HepG2 (cell line): ENCODE measurements around the gene CD180. TPM values are rescaled to one million over a fixed set of nuclear protein-coding genes. Genes with fewer than 3 reads are reported as not detected.
A peak's percentile ranks its signal among the peaks of the same experiment; 100 is the strongest.

Experiments
- ATAC-seq: fragments of 200-7000 bp; cut with Tn5 transposase; 3 replicates; pipeline ENCODE4 v1.9.1; 2020; ENCODE audit warnings: mild to moderate bottlenecking, moderate library complexity
- BruUV-seq: library from RNA; stranded (reverse); fragments of 400-500 nt; replicated peaks from 2 replicates; lab custom pipeline; 2021; lab: Mats Ljungman, UMichigan
- CTCF ChIA-PET: fragments of 300-600 bp; formaldehyde crosslinking; extraction: SDS; loops from one replicate; lab custom pipeline; 2021; ENCODE audit warnings: low total read pairs, inconsistent platforms, low intra/inter-chr PET ratio; lab: Yijun Ruan, JAX
- POLR2A ChIA-PET: fragments of 350-600 bp; sonication (Branson Sonifier 250); formaldehyde crosslinking; loops from one replicate; lab custom pipeline; 2020; ENCODE audit warnings: antibody characterized with exemption, inconsistent platforms; lab: Yijun Ruan, JAX
- DNase-seq: peaks from one replicate; pipeline ENCODE4 v3.0.0-alpha.2; 2015; ENCODE audit warnings: low spot score
- FAIRE-seq: peaks from 3 replicates; lab custom pipeline; 2011; peaks lifted over from hg19 to GRCh38; lab: Jason Lieb, UNC
- H2AFZ ChIP-seq: one replicate; pipeline ENCODE4 v1.6.1; 2011; ENCODE audit warnings: low read length, inconsistent platforms
- H3K27ac ChIP-seq: fragments of 300-600 bp; 3 replicates; pipeline ENCODE4 v1.8.0; 2011; ENCODE audit warnings: mixed run types, mild to moderate bottlenecking, mixed read lengths, low read length, inconsistent platforms; ENCODE audit not compliant: insufficient read depth; ENCODE audit errors: extremely low read length
- H3K27me3 ChIP-seq, 2 experiments: fragments of 200-600 bp in 1 of 2; 2 replicates in 1 of 2; 3 replicates in 1 of 2; pipeline versions ENCODE4 v1.6.0 to v1.8.0; 2011; ENCODE audit warnings: low read length in 2 of 2, mild to moderate bottlenecking in 2 of 2, moderate library complexity in 2 of 2, inconsistent platforms in 1 of 2; ENCODE audit not compliant: insufficient read depth in 2 of 2, control insufficient read depth in 1 of 2
- H3K36me3 ChIP-seq, 2 experiments: fragments of 200-600 bp in 1 of 2; replicated peaks in 1 of 2; 2 replicates in 1 of 2; 3 replicates in 1 of 2; pipeline versions ENCODE4 v1.5.1 to v1.8.0; 2011; ENCODE audit warnings: low read length in 2 of 2, inconsistent platforms in 1 of 2; ENCODE audit not compliant: insufficient read depth in 2 of 2, control insufficient read depth in 1 of 2
- H3K4me1 ChIP-seq: 2 replicates; pipeline ENCODE4 v1.5.1; 2012; ENCODE audit warnings: low read length, inconsistent platforms; ENCODE audit not compliant: insufficient read depth
- H3K4me2 ChIP-seq: 2 replicates; pipeline ENCODE4 v1.6.0; 2011; ENCODE audit warnings: low read depth, low read length, inconsistent platforms
- H3K4me3 ChIP-seq, 3 experiments: fragments of 200-600 bp in 1 of 3; sonication (generic), shearing (Covaris generic) in 1 of 3; replicated peaks in 1 of 3; 2 replicates each; pipeline ENCODE4 v1.5.1; 2011 to 2016; ENCODE audit warnings: low read length in 3 of 3, inconsistent platforms in 2 of 3, low read depth in 2 of 3, mild to moderate bottlenecking in 2 of 3, control low read depth in 1 of 3, mixed read lengths in 1 of 3; ENCODE audit not compliant: insufficient read depth in 1 of 3
- H3K79me2 ChIP-seq: one replicate; pipeline ENCODE4 v1.6.1; 2011; ENCODE audit warnings: low read length, inconsistent platforms; ENCODE audit not compliant: insufficient read depth
- H3K9ac ChIP-seq: 2 replicates; pipeline ENCODE4 v1.6.0; 2011; ENCODE audit warnings: mild to moderate bottlenecking, low read depth, low read length, inconsistent platforms; ENCODE audit not compliant: insufficient read depth
- H3K9me3 ChIP-seq: 2 replicates; pipeline ENCODE4 v1.5.1; 2012; ENCODE audit warnings: mild to moderate bottlenecking, low read length
- H4K20me1 ChIP-seq: 2 replicates; pipeline ENCODE4 v1.6.0; 2011; ENCODE audit warnings: inconsistent platforms, mild to moderate bottlenecking, low read length, moderate library complexity; ENCODE audit not compliant: insufficient read depth
- ERF ChIP-seq: IDR thresholded peaks from 2 replicates; pipeline ENCODE4 v1.6.1; 2018; ENCODE audit warnings: missing biosample characterization, missing genetic modification reagents
- HHEX ChIP-seq: IDR thresholded peaks from 2 replicates; pipeline ENCODE4 v1.6.1; 2016; ENCODE audit warnings: control low read depth
- KDM5A ChIP-seq: fragments of 200-600 bp; sonication (generic); IDR thresholded peaks from 2 replicates; pipeline ENCODE4 v1.7.0; 2018; ENCODE audit warnings: antibody characterized with exemption, mild to moderate bottlenecking, low read length, borderline replicate concordance
- KLF6 ChIP-seq: IDR thresholded peaks from 2 replicates; pipeline ENCODE4 v1.8.0; 2016; ENCODE audit warnings: missing biosample characterization, missing genetic modification reagents
- MAFF ChIP-seq: IDR thresholded peaks from 2 replicates; pipeline ENCODE4 v1.6.1; 2011; ENCODE audit warnings: low read depth, low read length, improper control_type of control experiment
- MAFK ChIP-seq, 2 experiments: IDR thresholded peaks in 1 of 2; conservative IDR thresholded peaks in 1 of 2; 2 replicates each; pipeline ENCODE4 v1.6.1; 2011; ENCODE audit warnings: improper control_type of control experiment in 2 of 2, low read length in 2 of 2
- ZNF253 ChIP-seq: sonication (generic); formaldehyde crosslinking; IDR thresholded peaks from 2 replicates; pipeline ENCODE4 v1.8.0; 2022; ENCODE audit warnings: mild to moderate bottlenecking, missing genetic modification reagents, borderline replicate concordance
- ZNF75D ChIP-seq: sonication (generic); formaldehyde crosslinking; IDR thresholded peaks from 2 replicates; pipeline ENCODE4 v1.8.1; 2023; ENCODE audit warnings: missing genetic modification reagents, mild to moderate bottlenecking, borderline replicate concordance
- ZNF761 ChIP-seq: sonication (generic); formaldehyde crosslinking; conservative IDR thresholded peaks from 2 replicates; pipeline ENCODE4 v1.4.0; 2020; ENCODE audit warnings: mild to moderate bottlenecking, missing genetic modification reagents
- WGBS: methylation state at CpG from one replicate; pipeline ENCODE4 v1.1.6; 2017; ENCODE audit warnings: low lambda C conversion rate; 5-methylcytosine and 5-hydroxymethylcytosine counted together
- in situ Hi-C: cut with HindIII; loops from 2 replicates; pipeline ENCODE4 v1.10.0; 2017; ENCODE audit warnings: low pct_unique_long_range_greater_than_20kb; ENCODE audit not compliant: extremely low pct_ligation_motif_present
- intact Hi-C: fragments of 100-400 bp; cut with micrococcal nuclease; formaldehyde crosslinking; loops from one replicate; pipeline ENCODE4 v1.10.0; 2022; ENCODE audit not compliant: unreplicated experiment
- polyA plus RNA-seq, 8 experiments: library from polyadenylated mRNA; depleted of rRNA in 3 of 8; stranded (reverse) in 7 of 8; unstranded in 1 of 8; fragments of >200 nt; fragmentation: Illumina TruSeq in 4 of 8; extraction: Trizol in 4 of 8; gene quantifications; 2 replicates each; pipeline versions ENCODE4 v1.2.1 to v1.2.3, GENCODE V29; 2011 to 2016; ENCODE audit warnings: low read depth in 4 of 8, missing spikeins in 1 of 8, mixed read lengths in 1 of 8; ENCODE audit not compliant: insufficient read depth in 1 of 8
- total RNA-seq, 5 experiments: library from RNA; depleted of rRNA; stranded (reverse); fragments of >200 nt; fragmentation: Illumina TruSeq; extraction: Trizol; gene quantifications; 2 replicates each; pipeline ENCODE4 v1.2.3, GENCODE V29; 2016; ENCODE audit warnings: low read depth in 1 of 5
- TF ChIP-seq, protein P1 (sequence below): sonication (generic); formaldehyde crosslinking; IDR thresholded peaks from 2 replicates; pipeline ENCODE4 v1.5.0; 2020; ENCODE audit warnings: missing genetic modification reagents
- TF ChIP-seq, protein P2 (sequence below): sonication (generic); formaldehyde crosslinking; IDR thresholded peaks from 2 replicates; pipeline ENCODE4 v1.5.1; 2020; ENCODE audit warnings: mild to moderate bottlenecking, missing genetic modification reagents, borderline replicate concordance

Gene CD180
- total and polyA plus RNA-seq, 2 of the 13 experiments (the other 11 are each of a cell fraction or from before 2014, with no cell fraction given), result not detected

DNA sequence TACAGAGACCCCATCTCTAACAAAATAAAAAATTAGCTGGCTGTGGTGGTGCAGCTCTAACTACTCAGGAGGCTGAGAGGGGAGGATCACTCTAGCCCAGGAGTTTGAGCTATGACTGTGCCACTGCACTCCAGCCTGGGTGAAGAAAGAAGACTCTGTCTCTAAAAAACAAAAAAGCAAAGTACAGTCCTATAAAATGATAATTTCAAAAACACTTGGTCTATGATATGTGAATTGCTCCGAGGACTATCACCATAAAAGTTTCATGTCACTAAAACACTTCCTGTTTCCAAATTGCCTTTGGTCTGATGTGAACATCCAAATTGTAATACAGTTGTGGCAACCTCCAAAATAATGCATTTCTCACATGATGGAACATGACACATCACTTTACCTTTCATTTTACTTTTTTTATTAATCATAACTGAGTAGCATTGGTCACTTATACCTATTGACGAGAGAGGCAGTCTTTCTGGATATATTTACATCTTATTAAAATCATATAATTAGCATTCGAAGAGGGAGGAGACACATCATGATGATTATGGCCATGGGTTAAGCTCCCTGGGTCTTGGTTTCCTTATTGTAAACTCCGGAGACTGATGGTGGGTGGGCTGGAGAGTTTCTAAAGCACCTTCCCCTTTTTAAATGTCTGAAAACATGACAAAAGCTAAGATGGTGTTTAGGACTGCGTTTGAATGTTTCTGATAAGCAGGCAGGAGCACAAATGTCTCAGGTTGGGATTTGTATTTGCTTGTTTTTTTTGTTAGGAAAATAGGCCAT is 25.8 kb upstream of the CD180 start (continued):
- TF ChIP-seq KLF6, result no peak
- TF ChIP-seq ERF (CRISPR knock-in tag), result no peak
- TF ChIP-seq ZNF761 (CRISPR knock-in tag), result no peak
- no peak for TF ChIP-seq ZNF75D (CRISPR knock-in tag)
- no peak for TF ChIP-seq HHEX

DNA sequence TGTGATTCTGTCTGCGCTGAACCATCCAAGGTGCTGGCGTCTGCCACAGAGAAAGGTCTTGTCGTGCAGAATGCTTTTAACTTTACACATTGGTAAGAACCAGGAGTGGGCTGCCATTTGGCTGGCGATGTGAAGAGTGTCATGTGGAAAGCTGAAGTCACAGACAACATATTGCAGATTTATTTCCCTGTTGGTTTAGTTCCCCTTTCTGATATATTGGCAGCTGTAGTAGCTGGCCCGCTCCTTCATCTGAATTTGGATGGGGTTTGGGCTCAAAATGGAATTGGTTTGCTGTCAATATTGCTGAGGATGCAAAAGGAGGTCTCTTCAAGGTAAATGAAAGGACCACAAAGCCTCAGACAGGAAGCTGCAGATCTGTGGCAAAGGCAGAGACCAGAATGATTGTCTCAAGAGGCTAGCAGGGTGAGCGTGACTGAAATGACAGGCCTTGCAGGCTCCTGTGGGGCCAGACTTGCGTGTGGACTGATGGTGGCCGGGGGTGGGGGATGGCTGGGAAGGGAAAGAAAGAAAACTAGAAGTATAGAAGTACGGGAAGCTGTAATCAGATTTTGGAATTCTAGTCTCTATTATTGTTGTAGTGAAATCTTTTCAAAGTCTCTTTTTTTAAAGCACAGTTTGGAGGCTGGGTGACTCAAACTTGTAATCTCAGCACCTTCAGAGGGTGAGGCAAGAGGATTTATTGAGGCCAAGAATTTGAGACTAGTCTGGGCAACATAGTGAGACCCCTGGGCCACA is 25.1 kb upstream of the CD180 start:
- no peaks in the 10 kb centered on the region for H3K9me3 ChIP-seq
- BruUV-seq, result no TSS peak
- no peak overlapping the region for H3K4me3 ChIP-seq
- H3K79me2 ChIP-seq, result no peaks in the 10 kb centered on the region
- ATAC-seq, result no peak
- H3K4me2 ChIP-seq, result no peak overlapping the region
- no peak for DNase-seq
- intact Hi-C loops (no loop called here), in situ Hi-C loops (no loop called here)
- WGBS, result 52% methylated on average over 9 of the region's 9 CpGs
- no peak overlapping the region for H3K9ac ChIP-seq
- CTCF ChIA-PET, result no interaction called here
- no peaks in the 10 kb centered on the region for H3K36me3 ChIP-seq
- no peak for FAIRE-seq
- no peak overlapping the region for H3K27ac ChIP-seq
- H3K4me1 ChIP-seq, result peaks cover 15% of the 10 kb centered on the region
- H2AFZ ChIP-seq, result no peak overlapping the region
- POLR2A ChIA-PET, result no interaction called here
- H3K27me3 ChIP-seq, result no peaks in the 10 kb centered on the region; a peak in 1 of 5 replicates
- no peaks in the 10 kb centered on the region for H4K20me1 ChIP-seq
- TF ChIP-seq MAFF (peak; percentile 48; the same call in 1 of the 2 replicates), ZNF253 (CRISPR knock-in tag) (no peak), MAFK (conservative IDR thresholded peaks at IDR 0.05 in 1 of 2, IDR thresholded peaks at IDR 0.05 in 1 of 2; ENCODE audit: low read length in 2 of 2) (peak; percentile 59 to 67), KDM5A (no peak)
- TF ChIP-seq, protein P1, sequence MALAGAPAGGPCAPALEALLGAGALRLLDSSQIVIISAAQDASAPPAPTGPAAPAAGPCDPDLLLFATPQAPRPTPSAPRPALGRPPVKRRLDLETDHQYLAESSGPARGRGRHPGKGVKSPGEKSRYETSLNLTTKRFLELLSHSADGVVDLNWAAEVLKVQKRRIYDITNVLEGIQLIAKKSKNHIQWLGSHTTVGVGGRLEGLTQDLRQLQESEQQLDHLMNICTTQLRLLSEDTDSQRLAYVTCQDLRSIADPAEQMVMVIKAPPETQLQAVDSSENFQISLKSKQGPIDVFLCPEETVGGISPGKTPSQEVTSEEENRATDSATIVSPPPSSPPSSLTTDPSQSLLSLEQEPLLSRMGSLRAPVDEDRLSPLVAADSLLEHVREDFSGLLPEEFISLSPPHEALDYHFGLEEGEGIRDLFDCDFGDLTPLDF (CRISPR knock-in tag), result no peak
- TF ChIP-seq, protein P2, sequence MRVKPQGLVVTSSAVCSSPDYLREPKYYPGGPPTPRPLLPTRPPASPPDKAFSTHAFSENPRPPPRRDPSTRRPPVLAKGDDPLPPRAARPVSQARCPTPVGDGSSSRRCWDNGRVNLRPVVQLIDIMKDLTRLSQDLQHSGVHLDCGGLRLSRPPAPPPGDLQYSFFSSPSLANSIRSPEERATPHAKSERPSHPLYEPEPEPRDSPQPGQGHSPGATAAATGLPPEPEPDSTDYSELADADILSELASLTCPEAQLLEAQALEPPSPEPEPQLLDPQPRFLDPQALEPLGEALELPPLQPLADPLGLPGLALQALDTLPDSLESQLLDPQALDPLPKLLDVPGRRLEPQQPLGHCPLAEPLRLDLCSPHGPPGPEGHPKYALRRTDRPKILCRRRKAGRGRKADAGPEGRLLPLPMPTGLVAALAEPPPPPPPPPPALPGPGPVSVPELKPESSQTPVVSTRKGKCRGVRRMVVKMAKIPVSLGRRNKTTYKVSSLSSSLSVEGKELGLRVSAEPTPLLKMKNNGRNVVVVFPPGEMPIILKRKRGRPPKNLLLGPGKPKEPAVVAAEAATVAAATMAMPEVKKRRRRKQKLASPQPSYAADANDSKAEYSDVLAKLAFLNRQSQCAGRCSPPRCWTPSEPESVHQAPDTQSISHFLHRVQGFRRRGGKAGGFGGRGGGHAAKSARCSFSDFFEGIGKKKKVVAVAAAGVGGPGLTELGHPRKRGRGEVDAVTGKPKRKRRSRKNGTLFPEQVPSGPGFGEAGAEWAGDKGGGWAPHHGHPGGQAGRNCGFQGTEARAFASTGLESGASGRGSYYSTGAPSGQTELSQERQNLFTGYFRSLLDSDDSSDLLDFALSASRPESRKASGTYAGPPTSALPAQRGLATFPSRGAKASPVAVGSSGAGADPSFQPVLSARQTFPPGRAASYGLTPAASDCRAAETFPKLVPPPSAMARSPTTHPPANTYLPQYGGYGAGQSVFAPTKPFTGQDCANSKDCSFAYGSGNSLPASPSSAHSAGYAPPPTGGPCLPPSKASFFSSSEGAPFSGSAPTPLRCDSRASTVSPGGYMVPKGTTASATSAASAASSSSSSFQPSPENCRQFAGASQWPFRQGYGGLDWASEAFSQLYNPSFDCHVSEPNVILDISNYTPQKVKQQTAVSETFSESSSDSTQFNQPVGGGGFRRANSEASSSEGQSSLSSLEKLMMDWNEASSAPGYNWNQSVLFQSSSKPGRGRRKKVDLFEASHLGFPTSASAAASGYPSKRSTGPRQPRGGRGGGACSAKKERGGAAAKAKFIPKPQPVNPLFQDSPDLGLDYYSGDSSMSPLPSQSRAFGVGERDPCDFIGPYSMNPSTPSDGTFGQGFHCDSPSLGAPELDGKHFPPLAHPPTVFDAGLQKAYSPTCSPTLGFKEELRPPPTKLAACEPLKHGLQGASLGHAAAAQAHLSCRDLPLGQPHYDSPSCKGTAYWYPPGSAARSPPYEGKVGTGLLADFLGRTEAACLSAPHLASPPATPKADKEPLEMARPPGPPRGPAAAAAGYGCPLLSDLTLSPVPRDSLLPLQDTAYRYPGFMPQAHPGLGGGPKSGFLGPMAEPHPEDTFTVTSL, result no peak
